Mesenchymal stem cell (in vitro differentiated cells and primary cell): Measurements from ENCODE around the gene CTNNA1.
A peak's percentile ranks its signal among the peaks of the same experiment; 100 is the strongest.

Experiments used
- DNase-seq: peaks from one replicate; pipeline ENCODE4 v3.0.0-alpha.2; 2013
- H2AFZ ChIP-seq: one replicate; pipeline ENCODE4 v1.6.1; 2013; ENCODE audit warnings: low read depth, mild to moderate bottlenecking, control low read depth, inconsistent platforms, low read length, moderate library complexity
- H2AK5ac ChIP-seq: 2 replicates; pipeline ENCODE4 v1.6.1; 2013; ENCODE audit warnings: low read length, moderate library complexity, mild to moderate bottlenecking, inconsistent platforms; ENCODE audit not compliant: severe bottlenecking
- H2BK120ac ChIP-seq: one replicate; pipeline ENCODE4 v1.6.1; 2013; ENCODE audit warnings: low read depth, mild to moderate bottlenecking, inconsistent platforms, low read length, moderate library complexity
- H2BK12ac ChIP-seq, 2 experiments: one replicate each; pipeline ENCODE4 v1.6.1; 2013; ENCODE audit warnings: inconsistent platforms in 2 of 2, low read length in 2 of 2, mild to moderate bottlenecking in 2 of 2, moderate library complexity in 2 of 2, control low read depth in 1 of 2
- H2BK15ac ChIP-seq: one replicate; pipeline ENCODE4 v1.6.1; 2013; ENCODE audit warnings: mild to moderate bottlenecking, low read depth, inconsistent platforms; ENCODE audit not compliant: poor library complexity, severe bottlenecking
- H2BK5ac ChIP-seq: 2 replicates; pipeline ENCODE4 v1.6.1; 2013; ENCODE audit warnings: low read depth, mild to moderate bottlenecking, low read length, control low read depth, inconsistent platforms; ENCODE audit not compliant: poor library complexity, severe bottlenecking
- H3K14ac ChIP-seq, 2 experiments: one replicate each; pipeline ENCODE4 v1.6.1; 2013; ENCODE audit warnings: inconsistent platforms in 2 of 2, low read length in 2 of 2, control low read depth in 1 of 2, mild to moderate bottlenecking in 1 of 2, moderate library complexity in 1 of 2
- H3K18ac ChIP-seq, 2 experiments: one replicate each; pipeline ENCODE4 v1.6.1; 2013; ENCODE audit warnings: inconsistent platforms in 2 of 2, low read length in 2 of 2, control low read depth in 1 of 2, low read depth in 1 of 2, mild to moderate bottlenecking in 1 of 2
- H3K23ac ChIP-seq, 2 experiments: one replicate each; pipeline ENCODE4 v1.6.1; 2013; ENCODE audit warnings: inconsistent platforms in 2 of 2, low read length in 2 of 2, mild to moderate bottlenecking in 2 of 2, moderate library complexity in 2 of 2, control low read depth in 1 of 2
- H3K27ac ChIP-seq: 2 replicates; pipeline ENCODE4 v1.5.1; 2013; ENCODE audit warnings: mild to moderate bottlenecking, moderate library complexity, low read length, control low read depth, inconsistent platforms; ENCODE audit not compliant: poor library complexity, severe bottlenecking
- H3K27me3 ChIP-seq, 2 experiments: 2 replicates each; pipeline versions ENCODE4 v1.6.1 to v1.7.0; 2013; ENCODE audit warnings: low read length in 2 of 2, mild to moderate bottlenecking in 2 of 2, moderate library complexity in 2 of 2, control low read depth in 1 of 2, inconsistent platforms in 1 of 2; ENCODE audit not compliant: control insufficient read depth in 1 of 2, insufficient read depth in 1 of 2
- H3K36me3 ChIP-seq, 2 experiments: 2 replicates each; pipeline versions ENCODE4 v1.6.1 to v1.7.0; 2013; ENCODE audit warnings: low read length in 2 of 2, control low read depth in 1 of 2, inconsistent platforms in 1 of 2, low read depth in 1 of 2, mild to moderate bottlenecking in 1 of 2; ENCODE audit not compliant: insufficient read depth in 2 of 2, control insufficient read depth in 1 of 2
- H3K4ac ChIP-seq, 2 experiments: one replicate each; pipeline ENCODE4 v1.6.1; 2013; ENCODE audit warnings: inconsistent platforms in 2 of 2, low read length in 2 of 2, mild to moderate bottlenecking in 2 of 2, moderate library complexity in 2 of 2, control low read depth in 1 of 2, low read depth in 1 of 2
- H3K4me1 ChIP-seq: 2 replicates; pipeline ENCODE4 v1.6.1; 2013; ENCODE audit warnings: low read depth, low read length, control low read depth; ENCODE audit not compliant: control insufficient read depth, insufficient read depth
- H3K4me2 ChIP-seq: 2 replicates; pipeline ENCODE4 v1.6.1; 2013; ENCODE audit warnings: low read length, mild to moderate bottlenecking, inconsistent platforms; ENCODE audit not compliant: poor library complexity, severe bottlenecking
- H3K4me3 ChIP-seq, 2 experiments: 2 replicates each; pipeline versions ENCODE4 v1.5.1 to v1.7.0; 2013; ENCODE audit warnings: low read length in 2 of 2, mild to moderate bottlenecking in 2 of 2, control low read depth in 1 of 2, low read depth in 1 of 2; ENCODE audit not compliant: insufficient read depth in 1 of 2
- H3K79me1 ChIP-seq: replicated peaks from 2 replicates; pipeline ENCODE4 v1.6.1; 2013; ENCODE audit warnings: mild to moderate bottlenecking, control low read depth, low read length, inconsistent platforms; ENCODE audit not compliant: poor library complexity, severe bottlenecking
- H3K9ac ChIP-seq: 2 replicates; pipeline ENCODE4 v1.7.0; 2013; ENCODE audit warnings: mild to moderate bottlenecking, low read length, moderate library complexity
- H3K9me3 ChIP-seq: 2 replicates; pipeline ENCODE4 v1.7.0; 2013; ENCODE audit warnings: mild to moderate bottlenecking, low read length; ENCODE audit not compliant: control insufficient read depth
- H4K8ac ChIP-seq: one replicate; pipeline ENCODE4 v1.6.1; 2013; ENCODE audit warnings: inconsistent platforms, mild to moderate bottlenecking, low read length, moderate library complexity
- H4K91ac ChIP-seq: one replicate; pipeline ENCODE4 v1.6.1; 2013; ENCODE audit warnings: mild to moderate bottlenecking, low read length, inconsistent platforms
- WGBS: methylation state at CpG from one replicate; pipeline ENCODE4 v1.1.7; 2013; ENCODE audit warnings: mixed read lengths; 5-methylcytosine and 5-hydroxymethylcytosine counted together

Gene CTNNA1

GRCh38 chr5:138843316-138844124, 90.3 kb downstream of the CTNNA1 start:
- no peak overlapping the region for H2BK120ac ChIP-seq
- no peak overlapping the region for H3K4ac ChIP-seq
- no peak overlapping the region for H3K18ac ChIP-seq
- peaks cover 2% of the 10 kb centered on the region for H3K4me1 ChIP-seq
- no peak overlapping the region for H3K23ac ChIP-seq
- H2BK12ac ChIP-seq, result no peak overlapping the region
- no peak overlapping the region for H2BK15ac ChIP-seq
- 85% methylated on average over 1 of the region's 2 CpGs for WGBS
- H3K4me3 ChIP-seq, result peak overlapping the region in 1 of 2 experiments; percentile 56
- no peak overlapping the region for H3K14ac ChIP-seq
- no peak overlapping the region for H4K91ac ChIP-seq
- H2BK5ac ChIP-seq, result no peak overlapping the region
- no peak overlapping the region for H2AK5ac ChIP-seq
- no peak overlapping the region for H2AFZ ChIP-seq
- H3K36me3 ChIP-seq, result peaks cover 0 to 4% of the 10 kb centered on the region in 2 experiments
- H3K79me1 ChIP-seq, result peaks cover 10% of the 10 kb centered on the region
- no peaks in the 10 kb centered on the region for H3K27me3 ChIP-seq
- no peak overlapping the region for H4K8ac ChIP-seq
- peak overlapping the region; percentile 13 for H3K9ac ChIP-seq
- H3K4me2 ChIP-seq, result no peak overlapping the region
- H3K9me3 ChIP-seq, result no peaks in the 10 kb centered on the region
- no peak overlapping the region for H3K27ac ChIP-seq
- DNase-seq, result peak; percentile 11

- 96% methylated on average over 4 of the region's 4 CpGs for WGBS
- H2BK120ac ChIP-seq, result no peak overlapping the region
- no peak overlapping the region for H3K14ac ChIP-seq
- H4K91ac ChIP-seq, result no peak overlapping the region
- H2BK5ac ChIP-seq, result no peak overlapping the region
- H3K27ac ChIP-seq, result no peak overlapping the region
- no peak overlapping the region for H3K4me2 ChIP-seq
- H4K8ac ChIP-seq, result no peak overlapping the region
- H3K4ac ChIP-seq, result no peak overlapping the region
- H2AK5ac ChIP-seq, result no peak overlapping the region
- H3K9ac ChIP-seq, result peak overlapping the region; percentile 75
- H2BK15ac ChIP-seq, result no peak overlapping the region
- H3K36me3 ChIP-seq, result peaks cover 0 to 4% of the 10 kb centered on the region in 2 experiments
- DNase-seq, result no peak
- no peaks in the 10 kb centered on the region for H3K9me3 ChIP-seq
- H3K79me1 ChIP-seq, result peaks cover 10% of the 10 kb centered on the region
- no peak overlapping the region for H2AFZ ChIP-seq
- peak overlapping the region in 1 of 2 experiments; percentile 50 for H3K4me3 ChIP-seq
- no peak overlapping the region for H3K23ac ChIP-seq
- H3K18ac ChIP-seq, result no peak overlapping the region
- no peak overlapping the region for H2BK12ac ChIP-seq
- peaks cover 2% of the 10 kb centered on the region for H3K4me1 ChIP-seq
- no peaks in the 10 kb centered on the region for H3K27me3 ChIP-seq
Measured at GRCh38 chr5:138844125-138844461, 90.9 kb downstream of the CTNNA1 start.

GRCh38 chr5:138844812-138845513, 91.7 kb downstream of the CTNNA1 start:
- Histone ChIP-seq H3K9me3 (no peaks in the 10 kb centered on the region), H3K14ac (no peak overlapping the region), H3K9ac (peak overlapping the region; percentile 75), H2AFZ (no peak overlapping the region), H3K4me2 (no peak overlapping the region), H3K27me3 (no peaks in the 10 kb centered on the region), H3K4me3 (peak overlapping the region in 1 of 2 experiments; percentile 50), H2AK5ac (no peak overlapping the region), H2BK5ac (no peak overlapping the region), H3K23ac (no peak overlapping the region), H2BK120ac (no peak overlapping the region), H3K4ac (no peak overlapping the region), H2BK12ac (no peak overlapping the region), H3K4me1 (peaks cover 2% of the 10 kb centered on the region), H4K91ac (no peak overlapping the region), H4K8ac (no peak overlapping the region), H3K36me3 (peaks cover 0 to 4% of the 10 kb centered on the region in 2 experiments), H3K27ac (no peak overlapping the region), H3K18ac (no peak overlapping the region), H3K79me1 (peaks cover 9% of the 10 kb centered on the region), H2BK15ac (no peak overlapping the region)
- 91% methylated on average over 6 of the region's 6 CpGs for WGBS
- peak; percentile 21 for DNase-seq

DNA sequence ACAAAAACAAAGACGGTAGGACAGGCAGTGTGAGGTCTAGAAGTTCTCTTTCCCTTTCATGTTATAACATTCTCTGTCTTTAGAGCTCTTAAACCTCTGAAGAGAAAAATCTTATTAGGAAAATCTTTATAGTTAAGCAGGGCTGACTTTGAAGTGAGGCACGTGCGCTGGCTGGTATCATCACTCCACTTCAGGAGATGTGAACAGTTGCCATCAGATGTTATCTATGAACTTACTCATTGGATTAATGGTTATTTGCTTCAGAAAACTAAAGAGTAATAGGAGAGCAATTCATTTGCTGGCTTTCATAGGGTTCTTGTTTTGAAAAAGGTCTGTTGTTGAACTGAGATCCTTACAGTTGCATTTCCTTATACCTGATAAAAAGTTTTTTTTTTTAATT, 96.2 kb downstream of the CTNNA1 start:
- Histone ChIP-seq H2BK12ac (no peak overlapping the region), H3K79me1 (peaks cover 11% of the 10 kb centered on the region), H4K91ac (no peak overlapping the region), H2BK120ac (no peak overlapping the region), H3K9me3 (no peaks in the 10 kb centered on the region), H2AK5ac (no peak overlapping the region), H3K18ac (no peak overlapping the region), H3K36me3 (peaks cover 6 to 7% of the 10 kb centered on the region in 2 experiments), H3K4ac (no peak overlapping the region), H3K4me2 (no peak overlapping the region), H3K23ac (no peak overlapping the region), H4K8ac (no peak overlapping the region), H3K27me3 (no peaks in the 10 kb centered on the region), H2BK15ac (no peak overlapping the region), H3K4me3 (no peak overlapping the region), H3K9ac (peak overlapping the region; percentile 31), H3K4me1 (no peaks in the 10 kb centered on the region), H2BK5ac (no peak overlapping the region), H3K14ac (no peak overlapping the region), H2AFZ (no peak overlapping the region), H3K27ac (no peak overlapping the region)
- DNase-seq, result no peak
- 59% methylated on average over 2 of the region's 3 CpGs for WGBS
